Endothelial cell of umbilical vein (primary cell): ENCODE results near the gene IQGAP2. TPM values are rescaled to one million over a fixed set of nuclear protein-coding genes. Genes with fewer than 3 reads are reported as not detected.

Experiments used
- BruUV-seq: library from RNA; stranded (reverse); fragments of 400-500 nt; replicated peaks from 2 replicates; lab custom pipeline; 2021; lab: Mats Ljungman, UMichigan
- CTCF ChIA-PET: fragments of 300-600, 350-600 bp; sonication (Branson Sonifier 250); formaldehyde crosslinking; loops from one replicate; lab custom pipeline; 2021; ENCODE audit warnings: antibody characterized with exemption, inconsistent platforms; lab: Charles Lee
- POLR2A ChIA-PET: fragments of 300-600, 350-600 bp; sonication (Branson Sonifier 250); formaldehyde crosslinking; loops from one replicate; lab custom pipeline; 2021; ENCODE audit warnings: antibody characterized with exemption, inconsistent platforms; lab: Charles Lee
- DNase-seq: peaks from one replicate; pipeline ENCODE4 v3.0.0-alpha.2; 2011; ENCODE audit warnings: low read depth, low spot score
- FAIRE-seq: peaks from 2 replicates; lab custom pipeline; 2011; peaks lifted over from hg19 to GRCh38; lab: Jason Lieb, UNC
- H2AFZ ChIP-seq: 2 replicates; pipeline ENCODE4 v1.6.0; 2012; ENCODE audit warnings: low read depth, low read length, control low read depth, inconsistent platforms
- H3K27ac ChIP-seq: 2 replicates; pipeline ENCODE4 v1.5.1; 2011; ENCODE audit warnings: low read depth, mild to moderate bottlenecking, control low read depth, low read length, moderate library complexity; ENCODE audit not compliant: insufficient read depth
- H3K27me3 ChIP-seq, 2 experiments: 2 replicates each; pipeline versions ENCODE4 v1.6.0 to v1.6.1; 2011; ENCODE audit warnings: low read length in 2 of 2, mixed read lengths in 1 of 2; ENCODE audit not compliant: control insufficient read depth in 2 of 2, insufficient read depth in 2 of 2
- H3K36me3 ChIP-seq, 2 experiments: 2 replicates in 1 of 2; 3 replicates in 1 of 2; pipeline ENCODE4 v1.5.1; 2011; ENCODE audit warnings: low read length in 2 of 2, mild to moderate bottlenecking in 1 of 2, moderate library complexity in 1 of 2; ENCODE audit not compliant: control insufficient read depth in 2 of 2, insufficient read depth in 2 of 2; ENCODE audit errors: extremely low read depth in 1 of 2
- H3K4me1 ChIP-seq: 3 replicates; pipeline ENCODE4 v1.5.1; 2011; ENCODE audit warnings: mild to moderate bottlenecking, low read length; ENCODE audit not compliant: control insufficient read depth, insufficient read depth; ENCODE audit errors: extremely low read depth
- H3K4me2 ChIP-seq: 2 replicates; pipeline ENCODE4 v1.6.1; 2011; ENCODE audit warnings: low read length, control low read depth, mixed read lengths; ENCODE audit not compliant: insufficient read depth
- H3K4me3 ChIP-seq, 3 experiments: fragments of 200-600 bp in 1 of 3; sonication (generic), shearing (Covaris generic) in 1 of 3; replicated peaks in 1 of 3; 2 replicates each; pipeline ENCODE4 v1.5.1; 2011 to 2016; ENCODE audit warnings: control low read depth in 3 of 3, low read length in 3 of 3, mild to moderate bottlenecking in 2 of 3, inconsistent platforms in 1 of 3, low read depth in 1 of 3, moderate library complexity in 1 of 3; ENCODE audit not compliant: insufficient read depth in 1 of 3
- H3K79me2 ChIP-seq: 2 replicates; pipeline ENCODE4 v1.6.0; 2012; ENCODE audit warnings: low read length, inconsistent platforms; ENCODE audit not compliant: control insufficient read depth, insufficient read depth
- H3K9ac ChIP-seq: replicated peaks from 2 replicates; pipeline ENCODE3; 2011; ENCODE audit warnings: low read length, control low read depth; ENCODE audit not compliant: insufficient read depth; ENCODE audit errors: extremely low read depth
- H3K9me1 ChIP-seq: replicated peaks from 3 replicates; pipeline ENCODE4 v1.6.0; 2011; ENCODE audit warnings: mild to moderate bottlenecking, low read length; ENCODE audit not compliant: control insufficient read depth, insufficient read depth; ENCODE audit errors: extremely low read depth
- H3K9me3 ChIP-seq: replicated peaks from 2 replicates; pipeline ENCODE4 v1.5.1; 2012; ENCODE audit warnings: low read length, inconsistent platforms; ENCODE audit not compliant: control insufficient read depth, insufficient read depth
- H4K20me1 ChIP-seq: replicated peaks from 2 replicates; pipeline ENCODE3; 2011; ENCODE audit warnings: mild to moderate bottlenecking, low read length; ENCODE audit not compliant: control insufficient read depth, insufficient read depth; ENCODE audit errors: extremely low read depth
- CTCF ChIP-seq, 2 donors: IDR thresholded peaks; 1 replicate in 1 of 2; 2 replicates in 1 of 2; pipeline ENCODE4 v1.5.1; 2011; ENCODE audit warnings: low read length in 2 of 2, mild to moderate bottlenecking in 2 of 2, moderate library complexity in 2 of 2, control low read depth in 1 of 2, inconsistent platforms in 1 of 2, low read depth in 1 of 2; ENCODE audit not compliant: insufficient read depth in 1 of 2; ENCODE audit errors: extremely low read depth in 1 of 2
- EZH2 ChIP-seq: IDR thresholded peaks from 2 replicates; pipeline ENCODE4 v1.6.1; 2012; ENCODE audit warnings: borderline replicate concordance, low read depth, mild to moderate bottlenecking, moderate library complexity, low read length, inconsistent platforms; ENCODE audit not compliant: severe bottlenecking
- FOS ChIP-seq: IDR thresholded peaks from 2 replicates; pipeline ENCODE4 v1.6.1; 2011; ENCODE audit warnings: mild to moderate bottlenecking, low read length, moderate library complexity, borderline replicate concordance; ENCODE audit not compliant: insufficient read depth
- GATA2 ChIP-seq: IDR thresholded peaks from 2 replicates; pipeline ENCODE4 v1.7.0; 2011; ENCODE audit warnings: low read depth, mild to moderate bottlenecking, moderate library complexity, mixed read lengths, low read length; ENCODE audit not compliant: insufficient read length, insufficient read depth
- JUN ChIP-seq: IDR thresholded peaks from 2 replicates; pipeline ENCODE4 v1.6.1; 2011; ENCODE audit warnings: borderline replicate concordance, low read depth; ENCODE audit not compliant: insufficient read length, insufficient read depth
- MAX ChIP-seq: IDR thresholded peaks from 2 replicates; pipeline ENCODE4 v1.6.1; 2011; ENCODE audit not compliant: insufficient read depth, insufficient read length
- MYC ChIP-seq: IDR thresholded peaks from one replicate; pipeline ENCODE4 v1.6.1; 2011; ENCODE audit warnings: mild to moderate bottlenecking, low read depth, low read length
- POLR2A ChIP-seq: IDR thresholded peaks from 2 replicates; pipeline ENCODE4 v1.6.1; 2012; ENCODE audit warnings: low read depth, mild to moderate bottlenecking, control low read depth, low read length
- POLR2AphosphoS5 ChIP-seq: IDR thresholded peaks from 2 replicates; pipeline ENCODE4 v1.6.1; 2012; ENCODE audit warnings: low read depth, mild to moderate bottlenecking, control low read depth, low read length, moderate library complexity; ENCODE audit not compliant: insufficient read depth
- dilution Hi-C: fragments of 300-500 bp; cut with MboI; formaldehyde crosslinking; loops from one replicate; pipeline ENCODE4 v1.15.0; 2019; ENCODE audit warnings: low sequenced_read_pairs; ENCODE audit not compliant: extremely low pct_ligation_motif_present
- intact Hi-C: fragments of 100-400 bp; cut with micrococcal nuclease; formaldehyde crosslinking; loops from one replicate; pipeline ENCODE4 v1.10.0; 2022
- polyA plus RNA-seq, 4 experiments: library from polyadenylated mRNA; depleted of rRNA in 3 of 4; stranded (reverse) in 3 of 4; unstranded in 1 of 4; fragments of >200 nt; gene quantifications; 2 replicates each; pipeline versions ENCODE4 v1.2.1 to v1.2.3, GENCODE V29; 2011 to 2012; ENCODE audit warnings: missing spikeins in 1 of 4
- total RNA-seq: library from RNA; stranded (reverse); gene quantifications from 2 replicates; pipeline ENCODE4 v1.2.3, GENCODE V29; 2021

IQGAP2 gene
- total and polyA plus RNA-seq, 2 donors (not counting 3 experiments of a cell fraction or from before 2014, with no cell fraction given) = 4.5 to 4.7 TPM

- no peak for TF ChIP-seq POLR2AphosphoS5
- no peak for TF ChIP-seq MAX
- TF ChIP-seq CTCF (IDR thresholded peaks at IDR 0.05; ENCODE audit: extremely low read depth in 1 of 2, insufficient read depth in 1 of 2, low read depth in 1 of 2, low read length in 2 of 2) = no peak
- ChIA-PET CTCF (no interaction called here), POLR2A (interaction anchor here (0.5 kb wide), 1 partner anchor 746 kb away, joined by 3 read pairs; no protein-coding TSS in a partner anchor)
- intact Hi-C loops = no loop called here
- Histone ChIP-seq H4K20me1 (no peaks in the 10 kb centered on the region), H3K79me2 (no peaks in the 10 kb centered on the region), H3K27ac (no peak overlapping the region), H3K36me3 (no peaks in the 10 kb centered on the region), H2AFZ (no peak overlapping the region), H3K9ac (no peak overlapping the region), H3K4me2 (no peak overlapping the region), H3K4me3 (no peak overlapping the region), H3K4me1 (no peaks in the 10 kb centered on the region), H3K27me3 (peaks cover 0 to 3% of the 10 kb centered on the region in 2 experiments), H3K9me3 (no peaks in the 10 kb centered on the region), H3K9me1 (no peaks in the 10 kb centered on the region)
- FAIRE-seq (no peak), DNase-seq (no peak)
- dilution Hi-C loops = no loop called here
- no TSS peak for BruUV-seq
Observed at GRCh38 chr5:76451031-76451701, 48.1 kb downstream of the IQGAP2 start.

- DNase-seq (no peak), FAIRE-seq (no peak)
- no peak overlapping the region for H3K4me2 ChIP-seq
- H3K9me1 ChIP-seq = no peaks in the 10 kb centered on the region
- dilution Hi-C loops (no loop called here), intact Hi-C loops (no loop called here)
- H3K79me2 ChIP-seq = no peaks in the 10 kb centered on the region
- no peaks in the 10 kb centered on the region for H3K4me1 ChIP-seq
- no peaks in the 10 kb centered on the region for H4K20me1 ChIP-seq
- H3K27ac ChIP-seq = no peak overlapping the region
- H3K27me3 ChIP-seq = no peaks in the 10 kb centered on the region
- H3K9ac ChIP-seq = no peak overlapping the region
- H3K9me3 ChIP-seq = no peaks in the 10 kb centered on the region
- no peak overlapping the region for H2AFZ ChIP-seq
- no peaks in the 10 kb centered on the region for H3K36me3 ChIP-seq
- no TSS peak for BruUV-seq
- no peak overlapping the region for H3K4me3 ChIP-seq
- ChIA-PET CTCF (no interaction called here), POLR2A (no interaction called here)
- TF ChIP-seq POLR2A (no peak), CTCF (IDR thresholded peaks at IDR 0.05; ENCODE audit: extremely low read depth in 1 of 2, insufficient read depth in 1 of 2, low read depth in 1 of 2, low read length in 2 of 2) (no peak), MAX (no peak), FOS (no peak), EZH2 (no peak), POLR2AphosphoS5 (no peak), MYC (no peak), GATA2 (no peak), JUN (no peak)
Observed at GRCh38 chr5:76455531-76456133, 52.5 kb downstream of the IQGAP2 start.
